ENCODE measurements around the gene SDSL.

GRCh38 chr12:113470871-113471618, 48.9 kb downstream of the SDSL start:
- TF ChIP-seq POLR2A (IDR thresholded peaks at IDR 0.05) (no peak), CTCF (IDR thresholded peaks at IDR 0.05) (no peak)
